ENCODE data around the gene TRPM5.

DNA sequence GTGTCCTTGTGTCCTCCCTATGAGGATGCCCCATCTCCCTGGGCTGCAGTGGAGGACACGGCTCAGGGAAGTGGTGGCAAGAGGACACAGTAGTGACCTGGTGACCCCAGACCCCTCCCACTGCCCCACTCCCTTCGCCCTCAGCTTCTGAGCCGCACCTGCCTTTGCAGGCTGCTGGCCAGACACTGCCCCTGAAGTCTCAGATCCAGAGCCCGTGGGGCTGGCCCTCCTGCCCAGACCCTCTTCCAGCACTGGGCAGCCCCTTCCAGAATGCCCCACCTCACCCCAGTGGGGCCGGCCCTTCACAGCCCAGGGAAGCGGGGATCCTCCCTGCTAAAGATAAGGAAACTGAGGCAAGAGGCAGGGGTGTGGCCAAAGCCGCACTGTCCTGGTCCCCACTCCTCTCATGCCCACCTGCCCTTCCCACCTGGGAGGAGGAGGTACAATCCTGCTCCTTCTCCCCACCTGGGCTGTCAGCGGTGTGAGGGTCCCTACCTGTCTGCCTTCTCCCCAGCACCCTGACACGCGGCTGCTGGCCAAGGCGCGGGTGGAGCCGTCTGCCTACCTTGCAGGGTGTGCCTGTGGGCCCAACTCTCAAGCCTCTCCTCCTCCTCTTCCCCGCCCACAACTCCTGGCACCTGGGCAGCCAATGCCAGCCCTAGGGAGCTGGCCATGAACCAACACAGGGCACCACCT is 17.3 kb downstream of the TRPM5 start:
- no peak for TF ChIP-seq CTCF (IDR thresholded peaks at IDR 0.05)
- no peak for TF ChIP-seq POLR2A (IDR thresholded peaks at IDR 0.05)
